ENCODE results near the gene NUP93.
"Not testable (repeated sequence)": the region's sequence is repeated elsewhere in the genome, so short reads cannot be mapped to it uniquely, and the experiment has no call there.

NUP93 gene

GRCh38 chr16:56860226-56861020 lies 130.5 kb downstream of the NUP93 start:
- Histone ChIP-seq H3K9ac (ENCODE audit: insufficient read length) (no peak overlapping the region), H3K36me3 (ENCODE audit: insufficient read depth, low read length) (no peaks in the 10 kb centered on the region), H3K27ac (no peak overlapping the region), H3K4me3 (no peak overlapping the region), H3K9me3 (ENCODE audit: low read depth, low read length) (no peaks in the 10 kb centered on the region)
- DNase-seq (ENCODE audit: low read depth, low spot score) = no peak
- TF ChIP-seq EZH2 (IDR thresholded peaks at IDR 0.05) = no peak
- no peak for TF ChIP-seq FOXP2 (optimal IDR thresholded peaks at IDR 0.05; ENCODE audit: control extremely low read depth, extremely low read length, insufficient read depth)
- TF ChIP-seq POLR2AphosphoS5 (IDR thresholded peaks at IDR 0.05; ENCODE audit: borderline replicate concordance, low read depth, low read length) = no peak

DNA sequence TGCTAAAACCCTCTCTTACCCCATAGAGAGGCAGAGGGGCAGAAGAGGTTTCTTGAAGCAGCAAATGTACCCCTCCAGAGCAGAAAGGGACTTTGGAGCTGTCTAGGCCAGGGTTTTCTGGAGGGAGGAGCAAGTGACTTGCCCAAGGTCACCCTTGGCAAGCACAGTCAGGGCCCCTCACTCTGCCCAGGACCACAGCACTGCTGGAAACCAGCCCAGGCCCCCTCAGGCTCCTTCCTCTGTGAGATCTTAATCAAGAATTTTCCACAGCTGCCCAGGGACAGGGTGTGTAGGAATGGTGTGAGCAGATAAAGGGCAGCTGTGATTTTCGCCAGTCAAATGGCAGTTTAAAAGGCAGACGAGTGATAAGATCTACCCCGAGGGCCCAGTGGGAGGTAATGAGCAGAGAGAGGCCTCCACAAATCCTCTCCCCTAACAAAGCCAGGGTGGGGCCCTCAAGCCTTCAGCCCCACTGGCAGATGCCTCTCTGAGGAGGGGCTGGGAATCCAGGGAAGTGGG lies 131.2 kb downstream of the NUP93 start:
- Histone ChIP-seq H3K27ac (no peak overlapping the region), H3K4me3 (no peak overlapping the region), H3K9ac (ENCODE audit: insufficient read length) (no peak overlapping the region), H3K9me3 (ENCODE audit: low read depth, low read length) (no peaks in the 10 kb centered on the region), H3K36me3 (ENCODE audit: insufficient read depth, low read length) (no peaks in the 10 kb centered on the region)
- no peak for TF ChIP-seq EZH2 (IDR thresholded peaks at IDR 0.05)
- TF ChIP-seq POLR2AphosphoS5 (IDR thresholded peaks at IDR 0.05; ENCODE audit: borderline replicate concordance, low read depth, low read length) = 0 out of 2 replicates have a peak, but pooled peaks have one; percentile 15
- DNase-seq (ENCODE audit: low read depth, low spot score) = no peak

- Histone ChIP-seq H3K27ac (no peak overlapping the region), H3K9me3 (ENCODE audit: low read depth, low read length) (no peaks in the 10 kb centered on the region), H3K9ac (ENCODE audit: insufficient read length) (no peak overlapping the region), H3K36me3 (ENCODE audit: insufficient read depth, low read length) (no peaks in the 10 kb centered on the region), H3K4me3 (no peak overlapping the region)
- TF ChIP-seq FOXP2 (optimal IDR thresholded peaks at IDR 0.05; ENCODE audit: control extremely low read depth, extremely low read length, insufficient read depth) (no peak), EZH2 (IDR thresholded peaks at IDR 0.05) (no peak), POLR2AphosphoS5 (IDR thresholded peaks at IDR 0.05; ENCODE audit: borderline replicate concordance, low read depth, low read length) (no peak)
- no peak for DNase-seq (ENCODE audit: low read depth, low spot score)
These were observed 131.8 kb downstream of the NUP93 start for GRCh38 chr16:56861756-56862155.

GRCh38 chr16:56862776-56863175 lies 132.8 kb downstream of the NUP93 start:
- no peak overlapping the region for H3K27ac ChIP-seq
- no peaks in the 10 kb centered on the region for H3K36me3 ChIP-seq (ENCODE audit: insufficient read depth, low read length)
- DNase-seq (ENCODE audit: low read depth, low spot score) = no peak
- no peaks in the 10 kb centered on the region for H3K9me3 ChIP-seq (ENCODE audit: low read depth, low read length)
- TF ChIP-seq EZH2 (IDR thresholded peaks at IDR 0.05) (no peak), FOXP2 (optimal IDR thresholded peaks at IDR 0.05; ENCODE audit: control extremely low read depth, extremely low read length, insufficient read depth) (no peak), POLR2AphosphoS5 (IDR thresholded peaks at IDR 0.05; ENCODE audit: borderline replicate concordance, low read depth, low read length) (no peak)
- H3K4me3 ChIP-seq = no peak overlapping the region
- H3K9ac ChIP-seq (ENCODE audit: insufficient read length) = no peak overlapping the region

DNA sequence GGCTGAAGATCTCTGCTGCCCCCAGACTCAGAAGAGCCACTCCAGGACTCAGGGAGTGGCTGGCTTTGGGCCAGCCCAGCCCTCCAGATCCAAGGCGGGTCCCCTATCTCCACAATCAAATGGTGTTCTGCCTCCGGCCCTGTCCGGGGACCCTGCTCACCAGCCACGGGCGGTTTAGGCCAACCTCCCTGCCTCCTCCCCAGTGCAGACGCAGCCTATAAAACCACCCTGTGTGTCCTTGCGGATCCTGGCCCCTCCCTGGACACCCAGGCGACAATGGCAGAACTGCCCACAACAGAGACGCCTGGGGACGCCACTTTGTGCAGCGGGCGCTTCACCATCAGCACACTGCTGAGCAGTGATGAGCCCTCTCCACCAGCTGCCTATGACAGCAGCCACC lies 135.0 kb downstream of the NUP93 start, which contains the start of gene SLC12A3:
Gene SLC12A3, plus strand, starts transcription at position 248 of the 400 bp plus-strand sequence. Its CDS starts 29 bp downstream, at position 277.
- Histone ChIP-seq H3K9ac (ENCODE audit: insufficient read length) (no peak within 1 kb of the TSS), H3K9me3 (ENCODE audit: low read depth, low read length) (no peaks in the 10 kb centered on the region), H3K4me3 (no peak within 1 kb of the TSS), H3K36me3 (ENCODE audit: insufficient read depth, low read length) (no peaks in the 10 kb centered on the region), H3K27ac (no peak within 1 kb of the TSS)
- DNase-seq (ENCODE audit: low read depth, low spot score) = no peak
- TF ChIP-seq FOXP2 (optimal IDR thresholded peaks at IDR 0.05; ENCODE audit: control extremely low read depth, extremely low read length, insufficient read depth) = no peak
- TF ChIP-seq EZH2 (IDR thresholded peaks at IDR 0.05) = no peak
- no peak for TF ChIP-seq POLR2AphosphoS5 (IDR thresholded peaks at IDR 0.05; ENCODE audit: borderline replicate concordance, low read depth, low read length)

GRCh38 chr16:56865394-56866062 lies 135.6 kb downstream of the NUP93 start:
- Histone ChIP-seq H3K27ac (no peak overlapping the region), H3K9ac (ENCODE audit: insufficient read length) (no peak overlapping the region), H3K9me3 (ENCODE audit: low read depth, low read length) (no peaks in the 10 kb centered on the region), H3K4me3 (no peak overlapping the region), H3K36me3 (ENCODE audit: insufficient read depth, low read length) (no peaks in the 10 kb centered on the region)
- DNase-seq (ENCODE audit: low read depth, low spot score) = no peak
- TF ChIP-seq POLR2AphosphoS5 (IDR thresholded peaks at IDR 0.05; ENCODE audit: borderline replicate concordance, low read depth, low read length) = no peak
- no peak for TF ChIP-seq FOXP2 (optimal IDR thresholded peaks at IDR 0.05; ENCODE audit: control extremely low read depth, extremely low read length, insufficient read depth)
- no peak for TF ChIP-seq EZH2 (IDR thresholded peaks at IDR 0.05)

GRCh38 chr16:56866955-56867830 lies 137.3 kb downstream of the NUP93 start:
- Histone ChIP-seq H3K27ac (no peak overlapping the region), H3K36me3 (ENCODE audit: insufficient read depth, low read length) (no peaks in the 10 kb centered on the region), H3K9me3 (ENCODE audit: low read depth, low read length) (no peaks in the 10 kb centered on the region), H3K4me3 (no peak overlapping the region), H3K9ac (ENCODE audit: insufficient read length) (no peak overlapping the region)
- TF ChIP-seq POLR2AphosphoS5 (IDR thresholded peaks at IDR 0.05; ENCODE audit: borderline replicate concordance, low read depth, low read length) (no peak), EZH2 (IDR thresholded peaks at IDR 0.05) (no peak), FOXP2 (optimal IDR thresholded peaks at IDR 0.05; ENCODE audit: control extremely low read depth, extremely low read length, insufficient read depth) (no peak)
- DNase-seq (ENCODE audit: low read depth, low spot score) = no peak

- Histone ChIP-seq H3K36me3 (ENCODE audit: insufficient read depth, low read length) (no peaks in the 10 kb centered on the region), H3K9ac (ENCODE audit: insufficient read length) (no peak overlapping the region), H3K27ac (no peak overlapping the region), H3K4me3 (no peak overlapping the region), H3K9me3 (ENCODE audit: low read depth, low read length) (no peaks in the 10 kb centered on the region)
- no peak for TF ChIP-seq POLR2AphosphoS5 (IDR thresholded peaks at IDR 0.05; ENCODE audit: borderline replicate concordance, low read depth, low read length)
- TF ChIP-seq FOXP2 (optimal IDR thresholded peaks at IDR 0.05; ENCODE audit: control extremely low read depth, extremely low read length, insufficient read depth) = no peak
- TF ChIP-seq EZH2 (IDR thresholded peaks at IDR 0.05) = no peak
- no peak for DNase-seq (ENCODE audit: low read depth, low spot score)
These were observed 138.2 kb downstream of the NUP93 start for GRCh38 chr16:56868175-56868574.

GRCh38 chr16:56868766-56869165 lies 138.8 kb downstream of the NUP93 start:
- DNase-seq (ENCODE audit: low read depth, low spot score); H3K9ac ChIP-seq (ENCODE audit: insufficient read length); H3K4me3 ChIP-seq; H3K36me3 ChIP-seq (ENCODE audit: insufficient read depth, low read length); H3K9me3 ChIP-seq (ENCODE audit: low read depth, low read length); H3K27ac ChIP-seq: not testable (repeated sequence)
